RPMI8226 (cell line): ENCODE measurements around the gene KRTAP10-1.

Experiments used
- DNase-seq: peaks from one replicate; pipeline ENCODE4 v3.0.0-alpha.2; 2015

The KRTAP10-1 gene

DNA sequence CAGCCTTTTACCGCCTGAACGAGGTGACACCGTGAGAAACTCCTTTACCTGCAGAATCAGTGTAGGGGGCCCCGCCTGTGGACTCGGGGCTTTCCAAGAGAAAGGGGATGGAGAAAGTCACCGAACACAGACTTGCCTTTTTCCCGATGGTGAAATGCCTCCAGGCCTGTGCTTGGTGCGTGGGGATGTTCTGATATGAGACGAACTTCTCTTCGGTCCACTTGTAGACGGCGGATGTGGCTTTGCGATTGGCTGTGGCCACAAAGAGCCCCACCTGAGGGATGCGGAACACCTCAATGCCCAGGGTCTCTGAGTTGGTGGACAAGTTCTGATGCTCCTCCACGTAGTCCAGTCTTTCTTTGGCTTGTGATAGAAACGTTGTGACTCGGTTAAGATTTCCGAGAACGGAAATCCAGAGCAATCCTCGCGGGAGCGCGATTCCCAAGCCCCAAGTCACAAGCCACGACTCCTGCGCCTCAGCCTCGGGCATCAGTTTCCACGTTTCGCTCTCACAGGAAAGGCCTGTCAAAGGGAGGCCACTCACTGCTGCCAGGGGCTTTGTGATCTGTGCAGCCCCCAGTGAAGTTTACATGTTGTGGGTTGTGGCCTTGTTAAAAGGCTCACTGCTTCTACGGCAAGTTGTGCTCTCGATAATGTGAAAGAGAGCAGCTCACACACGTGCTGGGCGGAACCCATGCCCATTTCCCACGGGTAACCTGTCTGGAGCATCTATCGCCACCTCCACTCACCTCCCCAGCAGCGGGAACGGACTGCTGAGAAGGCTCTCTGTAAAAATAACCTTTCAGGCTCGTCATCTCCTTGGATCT is 12.6 kb downstream of the KRTAP10-1 start:
- DNase-seq, result no peak

DNA sequence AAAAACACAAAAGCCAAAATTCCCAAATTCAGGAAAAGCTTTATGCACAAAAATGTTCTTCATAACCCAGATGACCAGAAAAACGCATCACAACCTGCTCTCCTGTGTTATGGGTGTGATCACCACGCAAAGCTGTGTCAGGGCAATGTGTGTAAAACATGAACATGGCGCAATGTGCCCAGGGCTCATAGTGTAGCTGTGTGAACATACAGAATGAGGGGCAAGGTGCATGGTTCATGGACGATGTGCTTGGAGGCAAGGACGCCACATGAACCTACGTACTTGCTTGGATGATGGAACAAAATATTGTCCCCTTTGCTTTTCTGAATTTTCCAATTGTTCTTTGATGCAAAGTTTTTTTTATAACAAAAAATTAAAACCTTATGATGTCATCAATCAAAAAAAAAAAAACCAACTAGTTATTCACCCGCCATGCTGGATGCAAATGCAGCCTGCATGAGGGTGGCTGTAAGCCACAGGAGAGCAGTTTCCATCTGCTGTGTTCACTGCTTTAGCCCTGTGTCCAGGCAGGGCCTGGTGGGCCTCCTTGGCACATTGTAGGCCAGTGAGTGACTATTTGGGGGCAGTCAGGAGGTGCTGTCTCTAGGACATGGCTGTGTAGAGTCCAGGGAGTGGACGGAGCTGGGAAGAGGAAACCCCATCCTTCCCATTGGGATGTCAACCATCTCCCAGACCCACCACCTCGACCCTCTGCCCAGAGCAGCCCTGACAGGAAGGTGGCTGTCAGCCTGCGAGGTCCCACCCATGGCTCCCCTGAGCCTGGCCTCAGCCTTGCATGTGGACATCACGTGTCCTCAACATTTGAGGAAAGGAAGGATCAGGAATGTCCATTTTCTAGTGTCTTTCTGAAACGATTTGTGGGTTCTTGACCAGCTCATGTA is 13.6 kb downstream of the KRTAP10-1 start:
- DNase-seq, result no peak

DNA sequence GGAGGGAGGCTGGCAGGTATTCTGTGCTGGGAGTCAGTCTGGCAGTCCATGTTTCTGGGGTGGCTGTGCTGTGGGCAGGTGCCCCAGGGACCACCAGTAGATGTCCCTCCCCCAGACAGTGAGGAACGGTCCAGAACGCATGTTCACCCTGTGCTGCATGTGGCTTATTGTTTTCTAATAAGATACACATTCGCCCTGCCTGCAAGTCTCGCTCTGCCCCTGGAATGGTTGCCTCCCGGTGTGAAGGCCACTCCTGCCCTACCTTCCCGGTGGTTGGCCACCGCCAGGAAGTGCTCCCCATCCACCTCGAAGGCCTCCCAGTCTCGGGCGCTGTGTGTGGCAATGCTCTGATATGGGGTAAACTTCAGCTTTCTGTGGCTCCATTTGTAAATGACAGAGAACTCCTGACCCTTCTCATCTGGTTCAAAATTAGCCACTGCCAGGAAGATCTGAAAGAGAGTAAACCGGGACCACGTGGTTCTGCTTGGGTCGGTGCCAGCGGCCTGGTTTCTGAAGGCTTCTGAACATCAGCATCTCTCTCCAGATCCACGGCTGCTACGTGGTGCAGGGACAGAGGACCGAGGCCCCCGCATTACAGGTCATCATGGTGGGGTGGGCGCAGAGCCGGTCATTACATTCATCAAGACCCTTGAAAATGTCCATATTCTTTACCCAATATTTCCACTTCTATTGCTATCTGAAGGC is 14.5 kb downstream of the KRTAP10-1 start:
- DNase-seq, result peak; percentile 81

GRCh38 chr21:44524414-44525371 is 15.3 kb downstream of the KRTAP10-1 start:
- DNase-seq, result no peak

GRCh38 chr21:44523567-44524413 is 16.2 kb downstream of the KRTAP10-1 start:
- no peak for DNase-seq

DNA sequence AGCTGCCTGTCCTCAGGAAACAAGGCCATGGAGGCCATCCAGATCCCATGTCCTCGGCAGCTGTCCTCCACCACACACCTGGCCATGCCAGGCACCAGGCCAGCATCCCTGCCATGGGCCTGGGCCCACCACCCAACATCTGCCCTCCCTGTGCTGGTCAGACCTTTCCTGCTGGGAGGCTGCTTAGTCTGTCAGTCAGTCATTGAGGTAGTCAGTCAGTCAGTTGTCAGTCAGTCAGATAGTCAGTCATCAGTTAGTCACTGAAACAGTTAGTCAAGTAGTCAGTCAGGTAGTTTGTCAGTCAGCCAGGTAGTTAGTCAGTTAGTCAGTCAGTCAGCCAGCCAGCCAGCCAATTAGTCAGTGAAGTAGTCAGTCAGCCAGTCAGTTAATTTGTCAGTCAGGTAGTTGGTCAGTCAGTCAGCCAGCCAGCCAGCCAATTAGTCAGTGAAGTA is 17.2 kb downstream of the KRTAP10-1 start:
- DNase-seq, result no peak

- DNase-seq, result no peak
Measured at GRCh38 chr21:44521928-44522752, 17.9 kb downstream of the KRTAP10-1 start.

DNA sequence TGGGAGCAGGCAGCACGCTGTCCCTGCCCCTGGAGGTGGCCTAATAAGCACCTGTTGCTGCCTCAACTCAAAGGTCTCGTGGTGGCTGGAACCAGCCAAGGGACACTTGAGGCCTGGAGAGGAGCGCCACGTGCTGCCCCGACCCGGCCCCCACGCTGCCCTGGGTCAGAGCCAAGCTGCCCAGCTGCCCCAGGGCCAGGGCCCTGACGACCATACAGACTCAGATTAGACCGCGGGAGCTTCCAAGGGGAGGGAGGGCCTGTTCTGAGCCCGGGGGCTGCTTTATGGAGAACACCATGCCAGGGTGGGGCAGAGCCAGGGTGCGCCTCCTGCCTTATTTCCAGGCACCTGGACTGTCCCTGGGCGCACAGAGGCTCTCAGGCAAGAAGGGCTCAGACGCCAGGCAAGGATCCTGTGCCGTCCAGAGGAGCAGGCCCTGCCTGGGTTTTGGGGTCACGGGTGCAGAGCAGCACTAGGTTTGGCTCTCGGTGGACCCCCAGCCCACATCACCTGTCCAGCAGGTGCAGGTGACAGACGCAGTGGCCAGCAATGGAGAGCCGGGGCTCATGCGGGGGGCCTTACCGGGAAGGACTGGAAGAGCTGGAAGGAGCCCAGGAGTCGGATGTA is 18.6 kb downstream of the KRTAP10-1 start:
- DNase-seq, result no peak

- DNase-seq, result no peak
Measured at GRCh38 chr21:44520326-44521300, 19.4 kb downstream of the KRTAP10-1 start.

GRCh38 chr21:44519346-44520325 is 20.4 kb downstream of the KRTAP10-1 start:
- no peak for DNase-seq

DNA sequence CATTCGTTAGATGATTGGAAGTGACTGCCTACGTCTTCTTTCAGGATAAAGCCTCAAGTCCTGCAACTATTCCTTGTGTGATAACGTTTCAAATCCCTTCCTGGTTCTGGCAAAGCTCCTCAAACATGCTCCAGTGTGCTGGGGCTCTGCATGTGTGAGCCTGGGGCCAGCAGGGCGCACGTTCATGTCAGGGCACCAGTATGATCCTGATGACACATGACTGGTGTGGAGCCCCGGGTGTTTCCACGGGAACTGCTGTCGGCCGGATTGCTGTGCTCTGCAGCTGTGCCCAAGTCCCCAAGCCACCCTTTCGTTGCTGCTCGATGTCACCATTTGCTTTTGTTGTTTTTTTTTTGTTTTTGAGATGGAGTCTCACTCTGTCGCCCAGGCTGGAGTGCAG is 21.3 kb downstream of the KRTAP10-1 start:
- DNase-seq, result no peak

DNA sequence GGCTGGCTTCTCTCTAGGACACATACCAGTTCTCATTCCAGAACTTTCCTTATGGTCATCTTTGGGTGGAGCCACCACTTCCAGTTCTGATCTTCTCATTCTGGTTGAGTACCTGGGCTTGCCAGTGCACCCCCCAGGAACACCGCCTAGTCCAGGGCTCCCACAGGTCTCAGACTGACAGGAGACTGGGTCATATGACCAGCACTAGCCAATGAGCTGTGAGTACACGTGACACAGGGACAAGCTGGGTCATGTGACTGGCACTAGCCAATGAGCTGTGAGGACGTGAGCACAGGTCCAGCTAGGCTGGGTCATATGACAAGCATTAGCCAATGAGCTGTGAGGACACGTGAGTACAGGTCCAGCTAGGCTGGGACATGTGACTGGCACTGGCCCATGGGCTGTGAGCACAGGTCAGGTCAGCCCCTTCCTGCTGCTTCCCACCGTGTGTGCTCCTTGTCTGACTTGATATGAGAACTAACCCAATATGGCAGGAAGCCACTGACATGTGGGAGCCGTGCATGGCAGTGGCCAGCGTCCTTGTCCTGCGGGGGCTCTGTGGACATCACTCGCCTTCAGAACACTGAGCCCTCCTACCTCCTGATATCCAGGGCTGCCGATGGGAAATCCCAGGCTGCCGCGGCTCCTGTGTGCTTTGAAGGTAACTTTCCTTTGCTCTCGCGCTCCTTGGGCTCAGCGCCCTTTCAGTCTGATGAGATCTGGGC is 22.7 kb downstream of the KRTAP10-1 start:
- DNase-seq, result peak; percentile 100

- DNase-seq, result no peak
Measured at GRCh38 chr21:44516828-44517174, 23.2 kb downstream of the KRTAP10-1 start.

- DNase-seq, result no peak
Measured at GRCh38 chr21:44516342-44516741, 23.7 kb downstream of the KRTAP10-1 start.

- DNase-seq, result no peak
Measured at GRCh38 chr21:44515359-44516165, 24.4 kb downstream of the KRTAP10-1 start.
